Skeletal muscle satellite cell (primary cell): ENCODE results near the gene CFTR.

ENCODE experiments used
- H3K27me3 ChIP-seq: 2 replicates; pipeline ENCODE4 v1.7.0; 2013; ENCODE audit warnings: low read length; ENCODE audit not compliant: control insufficient read depth, insufficient read depth
- H3K36me3 ChIP-seq: 2 replicates; pipeline ENCODE4 v1.7.0; 2013; ENCODE audit warnings: mild to moderate bottlenecking, control low read depth, low read length; ENCODE audit not compliant: insufficient read depth
- H3K4me1 ChIP-seq: 2 replicates; pipeline ENCODE4 v1.7.0; 2013; ENCODE audit warnings: low read length; ENCODE audit not compliant: control insufficient read depth, insufficient read depth
- H3K4me2 ChIP-seq: 2 replicates; pipeline ENCODE4 v1.7.0; 2013; ENCODE audit warnings: mild to moderate bottlenecking, low read length
- H3K4me3 ChIP-seq: 2 replicates; pipeline ENCODE4 v1.7.0; 2013; ENCODE audit warnings: low read length
- H3K9ac ChIP-seq: 2 replicates; pipeline ENCODE4 v1.7.0; 2013; ENCODE audit warnings: mild to moderate bottlenecking, low read depth, low read length, moderate library complexity
- H3K9me3 ChIP-seq: replicated peaks from 2 replicates; pipeline ENCODE4 v1.7.0; 2013; ENCODE audit warnings: mild to moderate bottlenecking, control low read depth, low read length

The CFTR gene

DNA sequence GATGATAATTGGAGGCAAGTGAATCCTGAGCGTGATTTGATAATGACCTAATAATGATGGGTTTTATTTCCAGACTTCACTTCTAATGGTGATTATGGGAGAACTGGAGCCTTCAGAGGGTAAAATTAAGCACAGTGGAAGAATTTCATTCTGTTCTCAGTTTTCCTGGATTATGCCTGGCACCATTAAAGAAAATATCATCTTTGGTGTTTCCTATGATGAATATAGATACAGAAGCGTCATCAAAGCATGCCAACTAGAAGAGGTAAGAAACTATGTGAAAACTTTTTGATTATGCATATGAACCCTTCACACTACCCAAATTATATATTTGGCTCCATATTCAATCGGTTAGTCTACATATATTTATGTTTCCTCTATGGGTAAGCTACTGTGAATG, 79.6 kb downstream of the CFTR start:
- Histone ChIP-seq H3K4me2 (no peak overlapping the region), H3K27me3 (no peaks in the 10 kb centered on the region), H3K36me3 (no peaks in the 10 kb centered on the region), H3K9me3 (no peaks in the 10 kb centered on the region), H3K4me1 (no peaks in the 10 kb centered on the region), H3K9ac (no peak overlapping the region), H3K4me3 (no peak overlapping the region)

DNA sequence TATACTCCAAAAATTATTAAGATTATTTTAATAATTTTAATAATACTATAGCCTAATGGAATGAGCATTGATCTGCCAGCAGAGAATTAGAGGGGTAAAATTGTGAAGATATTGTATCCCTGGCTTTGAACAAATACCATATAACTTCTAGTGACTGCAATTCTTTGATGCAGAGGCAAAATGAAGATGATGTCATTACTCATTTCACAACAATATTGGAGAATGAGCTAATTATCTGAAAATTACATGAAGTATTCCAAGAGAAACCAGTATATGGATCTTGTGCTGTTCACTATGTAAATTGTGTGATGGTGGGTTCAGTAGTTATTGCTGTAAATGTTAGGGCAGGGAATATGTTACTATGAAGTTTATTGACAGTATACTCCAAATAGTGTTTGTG, 80.2 kb downstream of the CFTR start:
- Histone ChIP-seq H3K36me3 (no peaks in the 10 kb centered on the region), H3K27me3 (no peaks in the 10 kb centered on the region), H3K4me3 (no peak overlapping the region), H3K4me1 (no peaks in the 10 kb centered on the region), H3K9me3 (no peaks in the 10 kb centered on the region), H3K9ac (no peak overlapping the region), H3K4me2 (no peak overlapping the region)

DNA sequence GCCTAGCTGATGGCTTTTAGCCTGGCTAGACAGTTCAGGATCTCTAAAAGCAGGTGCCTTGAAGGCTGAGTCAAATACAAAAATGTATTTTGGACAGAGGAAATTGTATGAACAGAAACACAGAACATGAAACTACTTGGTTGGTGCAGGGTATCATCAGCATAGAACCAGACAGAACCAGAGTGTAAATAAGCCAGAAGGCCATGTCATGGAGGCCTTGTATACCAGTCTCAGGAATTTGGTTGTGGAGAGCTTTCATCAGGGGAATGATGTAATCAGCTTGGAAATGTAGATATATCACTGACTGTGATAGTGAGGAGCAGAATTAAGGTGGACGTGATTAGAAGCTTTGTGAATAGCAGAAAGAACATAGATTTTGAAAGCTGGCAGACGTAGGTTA, 82.9 kb downstream of the CFTR start:
- H3K4me1 ChIP-seq: no peaks in the 10 kb centered on the region
- H3K27me3 ChIP-seq: no peaks in the 10 kb centered on the region
- H3K9ac ChIP-seq: no peak overlapping the region
- H3K4me2 ChIP-seq: no peak overlapping the region
- no peaks in the 10 kb centered on the region for H3K36me3 ChIP-seq
- no peaks in the 10 kb centered on the region for H3K9me3 ChIP-seq
- no peak overlapping the region for H3K4me3 ChIP-seq

DNA sequence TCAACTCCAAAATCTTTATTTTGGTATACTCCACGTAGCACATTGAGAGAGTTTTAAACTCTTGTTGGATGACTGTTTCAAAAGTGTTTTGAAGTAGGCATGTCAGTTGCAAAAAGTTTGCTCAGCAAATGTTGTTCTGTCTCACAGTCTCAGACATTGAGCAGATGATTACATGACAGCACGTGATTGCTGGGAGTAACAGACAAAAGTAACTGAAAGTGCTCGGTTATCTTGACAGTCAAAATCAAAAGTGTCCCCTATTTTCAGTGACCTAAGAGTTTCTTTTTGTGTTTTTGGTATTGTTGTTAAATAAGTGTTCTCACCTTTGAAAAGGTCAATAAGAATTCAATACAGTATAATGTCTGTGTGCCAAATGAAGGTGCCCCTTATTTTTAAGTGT, 84.3 kb downstream of the CFTR start:
- Histone ChIP-seq H3K4me2 (no peak overlapping the region), H3K9me3 (no peaks in the 10 kb centered on the region), H3K4me1 (no peaks in the 10 kb centered on the region), H3K9ac (no peak overlapping the region), H3K27me3 (no peaks in the 10 kb centered on the region), H3K4me3 (no peak overlapping the region), H3K36me3 (no peaks in the 10 kb centered on the region)

DNA sequence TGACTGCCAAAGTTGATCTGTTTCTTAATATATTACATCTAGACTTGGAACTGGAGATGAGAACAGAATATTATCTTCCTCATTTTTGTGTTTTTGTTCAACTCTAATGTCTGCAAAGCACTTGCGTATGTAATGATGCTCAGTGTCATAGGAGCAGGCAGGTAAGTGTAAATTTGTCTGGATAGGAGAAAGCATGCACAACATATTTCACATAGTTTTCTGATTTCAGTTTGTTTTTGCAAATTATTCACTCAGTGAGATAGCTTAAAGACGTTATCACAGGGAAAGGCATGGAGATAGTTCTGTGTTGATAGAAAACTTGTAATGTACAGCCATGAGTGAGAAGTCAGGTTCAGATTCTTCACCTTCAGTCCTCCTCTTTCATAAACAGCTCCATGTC, 84.8 kb downstream of the CFTR start:
- Histone ChIP-seq H3K4me3 (no peak overlapping the region), H3K36me3 (no peaks in the 10 kb centered on the region), H3K9ac (no peak overlapping the region), H3K4me1 (no peaks in the 10 kb centered on the region), H3K27me3 (peaks cover 2% of the 10 kb centered on the region), H3K4me2 (no peak overlapping the region), H3K9me3 (no peaks in the 10 kb centered on the region)

DNA sequence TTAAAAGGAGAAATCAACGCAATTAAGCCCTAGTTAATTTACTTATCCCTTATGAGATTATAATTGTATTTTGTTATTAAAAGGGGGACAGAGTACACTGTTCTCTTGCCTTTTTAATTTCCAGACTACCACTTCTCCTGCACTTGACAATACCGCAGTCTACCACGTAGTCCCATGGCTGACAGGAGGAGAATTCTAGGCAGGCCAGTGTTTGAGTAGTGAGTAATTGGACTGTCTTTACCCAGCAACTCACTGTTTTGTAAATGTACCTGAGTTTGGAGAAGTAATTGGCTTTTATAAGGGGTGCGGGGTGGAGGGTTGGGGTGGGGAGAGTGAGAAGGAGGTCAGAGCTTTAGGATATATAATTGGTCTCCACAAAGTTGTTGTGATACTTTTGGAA, 85.4 kb downstream of the CFTR start:
- Histone ChIP-seq H3K4me1 (no peaks in the 10 kb centered on the region), H3K4me2 (no peak overlapping the region), H3K27me3 (peaks cover 2% of the 10 kb centered on the region), H3K4me3 (no peak overlapping the region), H3K36me3 (no peaks in the 10 kb centered on the region), H3K9ac (no peak overlapping the region), H3K9me3 (no peaks in the 10 kb centered on the region)

DNA sequence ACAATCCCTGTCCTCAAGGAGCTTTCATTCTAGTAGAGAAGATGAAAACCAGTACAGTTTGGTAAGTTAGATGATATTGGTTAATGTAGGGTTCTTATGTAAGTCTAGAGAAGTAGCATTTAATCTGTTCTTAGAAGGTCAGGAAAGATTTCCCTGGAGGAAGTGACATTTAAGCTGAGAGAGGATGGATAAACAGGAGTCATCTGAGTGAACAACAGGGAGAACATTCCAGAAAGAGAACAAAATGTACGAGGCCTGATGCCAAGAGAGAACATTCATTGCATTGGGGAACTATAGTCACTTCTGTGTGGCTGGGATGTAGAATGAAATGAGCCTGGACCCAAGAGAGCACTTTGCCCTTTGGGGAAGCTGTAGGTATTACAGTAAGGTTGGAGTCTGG, 88.0 kb downstream of the CFTR start:
- no peaks in the 10 kb centered on the region for H3K9me3 ChIP-seq
- no peak overlapping the region for H3K9ac ChIP-seq
- peaks cover 2% of the 10 kb centered on the region for H3K27me3 ChIP-seq
- no peaks in the 10 kb centered on the region for H3K36me3 ChIP-seq
- no peak overlapping the region for H3K4me3 ChIP-seq
- no peak overlapping the region for H3K4me2 ChIP-seq
- no peaks in the 10 kb centered on the region for H3K4me1 ChIP-seq

DNA sequence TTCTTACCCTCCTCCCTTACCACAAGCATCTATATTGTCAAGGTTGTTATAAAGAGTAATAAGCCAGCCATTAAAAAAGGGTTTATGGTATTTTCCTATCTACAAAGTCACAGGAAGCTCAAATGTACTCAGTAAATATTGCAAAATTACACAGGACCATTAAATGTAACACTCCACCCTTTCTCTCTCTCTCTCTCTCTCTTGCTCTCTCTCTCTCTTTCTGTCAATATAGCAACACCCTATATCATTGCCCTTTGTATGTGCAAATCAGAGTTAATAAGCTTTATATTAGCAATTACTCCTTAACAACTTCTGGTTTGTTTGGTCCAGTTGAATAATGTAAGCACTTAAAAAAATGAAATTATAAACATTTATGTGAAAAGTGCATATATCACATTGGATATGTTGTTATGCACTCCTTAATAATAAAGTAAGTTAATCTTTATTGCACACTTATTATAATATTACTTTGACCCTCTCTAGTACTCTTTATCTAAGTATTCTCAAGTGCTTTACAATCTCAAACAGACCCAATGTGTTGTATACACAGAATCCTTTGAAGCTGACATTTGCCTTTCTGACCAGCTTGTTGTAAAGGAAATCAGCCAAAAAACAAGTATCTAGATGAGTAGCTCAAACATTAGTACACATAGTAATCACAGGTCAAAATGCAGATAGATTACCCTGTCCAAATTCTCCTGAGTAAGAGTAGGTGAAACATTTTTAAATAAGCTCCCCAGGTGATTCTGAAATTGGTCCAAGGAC, 93.2 kb downstream of the CFTR start:
- Histone ChIP-seq H3K9me3 (no peaks in the 10 kb centered on the region), H3K36me3 (no peaks in the 10 kb centered on the region)

DNA sequence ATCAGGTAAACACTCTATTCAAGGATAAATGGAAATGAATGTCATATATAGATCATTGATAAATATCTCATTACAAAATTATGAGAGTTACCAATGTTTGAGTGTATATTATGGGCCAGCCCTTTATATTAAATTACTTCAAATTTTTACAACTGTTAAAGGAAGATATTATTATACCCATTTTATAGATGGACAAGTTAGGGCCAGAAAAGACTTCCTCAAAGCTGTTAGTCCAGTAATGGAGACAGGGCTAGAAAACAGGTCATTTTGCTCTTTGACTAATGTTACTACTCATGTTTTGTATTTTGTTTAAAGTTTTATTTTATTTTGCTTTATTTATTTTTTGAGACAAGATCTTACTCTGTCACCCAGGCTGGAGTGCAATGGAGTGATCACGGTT, 101.6 kb downstream of the CFTR start:
- Histone ChIP-seq H3K4me3 (no peak overlapping the region), H3K9me3 (no peaks in the 10 kb centered on the region), H3K9ac (no peak overlapping the region), H3K4me1 (peaks cover 8% of the 10 kb centered on the region), H3K27me3 (no peaks in the 10 kb centered on the region), H3K4me2 (no peak overlapping the region), H3K36me3 (no peaks in the 10 kb centered on the region)

More for the DNA sequence above, 93.2 kb downstream of the CFTR start:
- no peak overlapping the region for H3K9ac ChIP-seq
- H3K4me1 ChIP-seq: no peaks in the 10 kb centered on the region
- H3K4me2 ChIP-seq: no peak overlapping the region
- peaks cover 2% of the 10 kb centered on the region for H3K27me3 ChIP-seq
- no peak overlapping the region for H3K4me3 ChIP-seq

DNA sequence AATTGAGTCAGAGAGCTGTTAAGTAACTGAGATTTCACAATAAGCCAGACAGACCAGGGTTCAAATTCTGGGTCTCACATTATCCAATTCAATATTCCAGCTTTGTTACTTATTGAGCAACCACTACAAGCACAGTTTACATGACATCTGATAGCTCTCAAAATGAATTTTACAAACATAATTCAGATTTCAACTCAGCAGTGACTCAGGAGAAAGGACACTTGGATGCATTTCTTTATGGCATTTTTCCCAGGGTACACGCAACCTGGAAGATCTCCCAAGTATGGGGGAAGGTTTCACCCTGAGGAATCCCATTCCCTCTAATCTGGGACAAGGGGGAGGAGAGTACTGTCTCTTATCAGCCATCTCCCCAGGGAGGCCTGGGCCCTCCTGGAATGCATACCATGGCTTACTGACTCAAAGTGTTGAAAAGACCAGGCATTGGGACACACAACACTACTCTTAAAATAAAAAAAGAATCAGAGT, 102.4 kb downstream of the CFTR start:
- Histone ChIP-seq H3K27me3 (no peaks in the 10 kb centered on the region), H3K36me3 (no peaks in the 10 kb centered on the region), H3K9me3 (no peaks in the 10 kb centered on the region), H3K9ac (no peak overlapping the region), H3K4me3 (no peak overlapping the region), H3K4me1 (peaks cover 8% of the 10 kb centered on the region), H3K4me2 (no peak overlapping the region)

DNA sequence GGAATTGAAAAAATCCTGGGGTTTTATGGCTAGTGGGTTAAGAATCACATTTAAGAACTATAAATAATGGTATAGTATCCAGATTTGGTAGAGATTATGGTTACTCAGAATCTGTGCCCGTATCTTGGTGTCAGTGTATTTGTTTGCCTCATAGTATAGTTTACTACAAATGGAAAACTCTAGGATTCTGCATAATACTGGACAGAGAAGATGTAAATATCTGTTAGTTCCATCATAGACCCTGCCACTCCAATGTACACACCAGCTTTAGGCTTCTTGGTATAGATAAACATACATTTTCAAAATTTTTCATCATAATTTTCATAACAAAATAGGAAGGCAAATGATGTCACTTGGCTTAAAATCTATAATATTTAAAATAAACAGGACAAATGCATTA, 108.1 kb downstream of the CFTR start:
- no peaks in the 10 kb centered on the region for H3K4me1 ChIP-seq
- no peaks in the 10 kb centered on the region for H3K36me3 ChIP-seq
- H3K27me3 ChIP-seq: peaks cover 5% of the 10 kb centered on the region

DNA sequence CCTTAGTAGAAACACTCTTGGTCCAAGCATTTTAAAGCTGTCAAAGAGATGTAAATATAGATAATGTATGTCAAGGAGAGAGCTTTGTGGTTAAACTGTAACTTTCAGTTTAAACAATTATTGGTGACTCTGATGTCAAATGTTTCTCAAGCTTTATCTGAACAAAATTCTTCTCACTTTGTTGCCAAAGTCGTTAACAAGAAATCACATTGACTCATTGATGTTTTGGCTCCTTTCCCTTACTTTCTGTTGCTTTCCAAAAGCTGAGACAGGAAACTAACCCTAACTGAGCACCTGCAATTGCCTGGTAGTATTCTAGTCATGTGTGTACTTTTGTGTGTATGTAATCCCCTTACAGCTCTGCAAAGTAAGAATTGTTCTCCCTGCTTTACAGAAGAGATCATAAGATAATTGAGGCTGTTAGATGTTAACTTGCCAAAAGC, 108.5 kb downstream of the CFTR start:
- Histone ChIP-seq H3K36me3 (no peaks in the 10 kb centered on the region), H3K4me1 (no peaks in the 10 kb centered on the region), H3K4me3 (no peak overlapping the region), H3K9me3 (no peaks in the 10 kb centered on the region), H3K9ac (no peak overlapping the region), H3K27me3 (peaks cover 5% of the 10 kb centered on the region), H3K4me2 (no peak overlapping the region)

More for the DNA sequence above, 108.1 kb downstream of the CFTR start:
- Histone ChIP-seq H3K9me3 (no peaks in the 10 kb centered on the region), H3K4me3 (no peak overlapping the region), H3K4me2 (no peak overlapping the region), H3K9ac (no peak overlapping the region)
